Measurements from ENCODE around the gene SUSD6.
"Not testable (repeated sequence)": the region's sequence is repeated elsewhere in the genome, so short reads cannot be mapped to it uniquely, and the experiment has no call there.

The SUSD6 gene

DNA sequence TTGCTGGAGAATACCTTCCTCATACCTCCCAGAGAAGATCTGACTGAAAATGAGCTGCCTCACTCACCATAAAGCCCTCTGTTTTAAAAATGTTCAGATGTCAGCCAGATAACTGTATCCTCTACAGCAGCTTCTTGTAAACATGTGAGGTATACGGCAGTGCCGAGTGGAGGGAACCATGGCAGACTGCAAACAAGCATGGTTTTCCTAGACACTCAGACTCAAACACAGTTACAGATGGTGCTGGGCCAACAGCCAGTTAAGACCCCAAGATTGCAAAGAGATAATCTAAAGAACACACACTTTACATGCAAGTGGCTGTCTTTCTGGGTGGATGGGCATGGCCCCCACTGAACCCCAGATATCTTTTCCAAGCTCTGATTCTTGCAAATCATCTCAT lies 20.1 kb upstream of the SUSD6 start:
- no peak for DNase-seq (ENCODE audit: low read depth in 1 of 2, low spot score in 1 of 2)

DNA sequence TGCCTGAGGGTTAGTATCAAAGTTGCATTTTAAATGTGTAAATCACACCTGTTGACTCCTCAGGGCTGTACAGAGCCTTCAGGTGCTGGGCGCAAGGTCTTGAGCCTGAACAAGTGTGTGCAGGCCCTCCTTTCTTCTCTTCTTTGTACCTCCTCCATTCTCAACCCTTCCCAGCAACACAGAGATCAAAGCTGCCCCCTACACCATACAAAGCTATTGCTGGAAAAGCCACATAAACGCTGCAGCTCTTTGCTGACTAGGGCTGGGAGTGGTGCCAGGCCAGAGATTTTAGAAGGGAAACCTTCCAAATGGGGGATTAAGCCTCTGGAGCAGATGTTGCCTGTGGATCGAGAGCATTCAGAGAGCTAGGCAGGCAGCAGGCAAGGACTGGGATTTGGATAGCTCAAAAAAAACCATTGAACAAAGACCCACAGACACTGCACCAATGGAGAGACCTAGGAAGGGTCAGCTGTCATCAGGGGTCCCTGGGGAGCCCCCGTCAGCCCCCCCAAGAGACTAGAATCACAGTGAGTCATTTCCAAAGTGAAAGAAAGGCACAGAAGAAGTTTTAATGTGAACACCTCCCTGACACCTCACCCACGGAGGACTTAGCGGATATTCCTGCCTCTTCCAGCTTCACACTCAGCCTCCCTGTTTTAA lies 18.2 kb upstream of the SUSD6 start:
- DNase-seq (ENCODE audit: low read depth in 1 of 2, low spot score in 1 of 2): no peak

DNA sequence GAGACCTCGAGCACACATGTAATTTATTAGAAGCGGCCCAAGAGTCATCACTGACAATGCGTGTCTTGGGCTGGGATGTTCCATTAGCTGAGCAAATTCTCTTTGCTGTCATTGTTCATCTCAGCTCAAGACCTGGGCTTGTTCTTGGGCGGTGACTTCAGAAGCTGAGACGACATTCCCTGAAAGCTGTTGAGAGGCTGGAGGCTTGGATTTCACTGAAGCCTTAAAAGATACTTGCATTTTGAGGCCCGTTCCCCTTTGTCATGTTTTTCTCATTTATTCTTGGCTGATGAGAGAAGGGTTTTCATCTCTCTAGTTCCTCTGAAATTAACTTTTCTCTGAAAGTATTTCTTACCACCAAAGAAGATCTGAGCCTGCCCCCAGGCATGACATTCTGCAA lies 16.6 kb upstream of the SUSD6 start:
- no peak for DNase-seq (ENCODE audit: low read depth in 1 of 2, low spot score in 1 of 2)

DNA sequence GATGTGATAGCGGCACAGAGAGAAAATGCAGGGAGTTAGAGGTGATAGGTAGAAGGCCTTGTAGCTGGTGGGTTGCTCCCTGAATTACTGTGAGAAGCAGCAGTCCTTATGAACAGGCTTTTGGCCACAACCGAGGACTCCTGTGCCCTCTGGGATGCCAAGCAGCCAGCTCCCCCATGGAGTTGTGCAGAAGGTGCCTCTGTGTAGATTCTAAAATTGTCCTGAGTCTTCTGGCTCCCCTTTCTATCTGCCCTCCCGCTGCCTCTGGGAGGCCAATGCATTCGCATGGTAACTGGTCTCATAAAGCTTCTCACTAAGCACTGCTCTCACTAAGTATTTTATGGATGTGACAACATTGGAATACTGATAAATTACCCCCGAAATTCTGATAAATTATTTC lies 16.1 kb upstream of the SUSD6 start:
- DNase-seq (ENCODE audit: low read depth in 1 of 2, low spot score in 1 of 2): no peak

DNA sequence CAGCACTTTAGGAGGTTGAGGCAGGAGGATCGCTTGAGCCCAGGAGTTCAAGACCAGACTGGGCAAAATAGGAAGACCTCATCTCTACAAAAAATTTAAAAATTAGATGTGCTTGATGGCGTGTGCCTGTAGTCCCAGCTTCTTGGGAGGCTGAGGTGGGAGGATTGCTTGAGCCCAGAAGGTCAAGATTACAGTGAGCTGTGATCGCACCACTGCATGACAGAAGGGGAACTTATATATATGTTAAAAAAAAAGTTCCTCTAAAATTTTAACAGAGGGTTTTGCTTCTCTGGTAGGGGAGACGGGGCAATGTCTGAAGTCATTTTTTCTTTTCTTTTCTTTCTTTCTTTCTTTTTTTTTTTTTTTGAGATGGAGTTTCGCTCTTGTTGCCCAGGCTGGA lies 12.0 kb upstream of the SUSD6 start:
- DNase-seq (ENCODE audit: low read depth in 1 of 2, low spot score in 1 of 2): not testable (repeated sequence)

DNA sequence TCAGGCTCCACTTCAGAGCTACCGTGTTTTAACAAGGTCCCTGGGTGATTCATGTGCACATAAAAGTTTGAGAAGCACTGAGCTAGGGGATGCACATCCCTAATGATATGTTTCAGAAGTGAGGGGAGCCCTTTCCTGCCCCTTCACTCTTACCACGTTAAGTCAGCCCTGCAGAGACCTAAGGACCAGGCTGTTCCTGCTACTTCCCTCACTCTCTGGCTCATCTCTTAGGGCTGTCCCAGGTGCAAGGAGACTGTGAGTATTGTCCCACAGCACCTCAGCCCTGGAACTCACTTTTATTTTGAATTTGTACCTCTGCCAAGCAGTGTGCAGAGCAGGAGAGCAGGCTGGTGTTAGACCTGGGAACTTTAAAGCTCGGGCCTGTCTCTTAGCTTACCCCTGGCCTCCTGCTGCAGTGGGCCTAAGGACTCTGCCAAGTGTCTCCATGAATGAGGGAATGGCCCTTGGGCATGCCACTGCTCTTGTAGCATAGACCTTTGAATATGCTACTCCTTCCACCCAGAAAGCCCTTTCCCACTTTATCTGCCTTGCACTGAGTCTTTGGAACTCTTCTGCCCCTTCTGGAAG lies 11.0 kb upstream of the SUSD6 start:
- DNase-seq (ENCODE audit: low read depth in 1 of 2, low spot score in 1 of 2): no peak

DNA sequence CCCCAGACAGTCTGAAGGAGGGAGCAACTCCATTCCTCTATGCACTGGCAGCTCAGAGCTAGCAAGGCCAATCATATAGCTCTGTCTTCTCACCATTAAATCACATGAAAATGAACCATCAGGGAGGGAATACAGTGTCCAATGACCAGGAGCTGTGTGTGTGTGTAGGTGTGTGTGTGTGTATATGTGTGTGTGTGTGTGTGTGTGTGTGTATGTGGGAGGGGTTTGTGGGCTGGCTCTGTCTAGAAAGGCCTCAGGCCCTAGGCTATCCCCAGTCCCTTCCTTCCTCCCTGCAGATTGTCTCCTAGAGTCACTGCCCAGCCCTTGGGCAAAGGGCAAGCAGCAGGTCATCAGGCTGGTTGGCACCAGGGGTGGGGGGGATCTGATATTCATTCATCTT lies 5.7 kb upstream of the SUSD6 start:
- no peak for DNase-seq (ENCODE audit: low read depth in 1 of 2, low spot score in 1 of 2)

DNA sequence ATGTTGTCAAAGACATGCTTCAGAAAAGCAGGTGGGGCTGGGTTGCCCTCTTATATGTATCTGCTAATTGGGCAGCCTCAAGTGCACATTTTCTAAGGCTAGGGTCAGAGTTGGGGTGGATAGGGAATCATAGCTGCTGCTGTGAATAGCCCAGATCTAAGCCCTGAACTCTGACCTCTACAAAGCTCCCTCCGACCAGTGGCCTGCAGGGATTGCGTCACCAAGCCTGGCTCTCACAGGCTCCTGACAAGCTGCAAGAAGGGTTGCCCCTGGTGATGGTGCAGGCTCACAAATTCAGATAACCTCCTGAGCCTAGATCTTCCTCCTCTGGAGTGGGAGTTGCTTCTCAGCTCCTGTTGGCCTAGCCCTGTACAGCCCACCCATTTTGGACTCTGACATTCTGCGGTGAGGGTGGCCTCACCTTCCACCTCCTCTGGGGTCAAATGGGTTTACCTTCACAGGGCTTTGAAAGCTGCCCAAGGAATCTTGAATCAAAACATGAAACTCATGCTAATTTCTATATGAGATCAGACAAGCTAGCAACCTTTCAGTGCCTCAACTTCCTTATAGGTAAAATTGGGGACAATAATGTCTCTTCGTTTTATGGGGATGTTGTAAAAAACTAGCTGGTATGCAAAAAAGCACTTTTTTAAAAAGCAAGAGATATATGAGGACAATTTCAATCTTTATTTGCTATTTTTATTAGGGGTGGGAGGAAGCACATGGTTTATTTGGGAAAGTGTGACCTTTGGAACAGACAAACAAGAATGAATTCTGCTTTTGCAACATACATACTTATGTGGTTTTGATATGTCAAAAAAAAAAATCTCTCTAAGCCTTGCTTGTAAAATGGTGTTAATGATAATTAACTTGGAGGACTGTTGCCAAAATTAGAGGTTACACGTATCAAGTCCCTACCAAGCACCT lies 4.9 kb upstream of the SUSD6 start:
- no peak for DNase-seq (ENCODE audit: low read depth in 1 of 2, low spot score in 1 of 2)

DNA sequence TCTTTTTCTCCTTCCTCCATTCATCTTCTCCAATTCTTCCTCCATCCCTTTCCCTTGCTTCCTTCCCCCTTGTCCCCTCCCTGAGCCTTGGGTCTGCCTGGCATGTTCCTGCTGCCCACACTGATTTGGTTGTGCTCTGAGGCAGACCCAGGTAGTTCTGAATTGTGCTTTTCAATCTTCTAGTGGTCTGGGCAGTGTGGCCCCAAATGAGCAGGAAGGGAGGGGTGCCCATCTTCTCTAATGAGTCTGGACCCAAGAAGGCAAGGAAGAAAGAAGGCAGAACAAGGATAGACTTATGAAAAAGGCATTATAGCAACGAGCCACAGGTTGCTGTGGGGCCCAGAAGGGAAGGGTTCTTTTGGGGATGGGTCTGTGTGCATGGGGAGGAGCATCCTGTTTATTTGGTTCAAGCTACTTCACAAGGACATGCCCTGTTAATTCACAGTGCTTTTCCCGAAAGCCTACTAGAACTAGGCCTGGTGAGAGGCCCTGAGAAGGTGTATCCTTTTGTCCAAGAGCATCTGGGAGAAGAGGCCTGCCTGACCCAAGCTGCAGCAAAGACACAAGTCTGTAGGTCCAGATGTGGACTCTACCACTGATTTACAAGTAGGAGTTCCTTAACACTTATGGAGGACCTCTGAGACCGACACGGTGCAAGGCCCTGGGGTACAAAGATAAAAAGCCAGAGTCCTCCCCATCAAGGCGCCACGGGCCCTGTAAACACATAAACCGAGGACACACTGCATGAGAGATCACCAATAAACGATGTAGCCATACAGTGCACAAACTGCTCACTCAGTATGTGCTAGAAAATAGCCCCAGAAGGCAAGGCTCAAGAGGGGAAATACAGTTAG lies 1.1 kb upstream of the SUSD6 start:
- DNase-seq (ENCODE audit: low read depth in 1 of 2, low spot score in 1 of 2): no peak

DNA sequence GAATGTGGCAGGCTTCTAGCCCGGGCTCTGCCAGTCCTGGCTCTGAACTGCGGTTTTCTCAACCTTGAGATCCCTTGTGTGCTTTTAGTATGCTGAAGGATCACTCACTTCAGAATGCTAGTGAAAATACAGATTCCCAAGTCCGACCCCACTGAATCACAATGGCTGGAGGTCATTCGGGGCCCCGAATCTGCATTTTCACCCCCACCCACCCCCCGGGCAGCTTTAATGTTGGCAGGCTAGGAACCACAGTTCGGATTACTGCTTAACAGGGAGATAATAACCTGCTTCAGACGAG lies 573 bp upstream of the SUSD6 start:
- no peak for DNase-seq (ENCODE audit: low read depth in 1 of 2, low spot score in 1 of 2)

DNA sequence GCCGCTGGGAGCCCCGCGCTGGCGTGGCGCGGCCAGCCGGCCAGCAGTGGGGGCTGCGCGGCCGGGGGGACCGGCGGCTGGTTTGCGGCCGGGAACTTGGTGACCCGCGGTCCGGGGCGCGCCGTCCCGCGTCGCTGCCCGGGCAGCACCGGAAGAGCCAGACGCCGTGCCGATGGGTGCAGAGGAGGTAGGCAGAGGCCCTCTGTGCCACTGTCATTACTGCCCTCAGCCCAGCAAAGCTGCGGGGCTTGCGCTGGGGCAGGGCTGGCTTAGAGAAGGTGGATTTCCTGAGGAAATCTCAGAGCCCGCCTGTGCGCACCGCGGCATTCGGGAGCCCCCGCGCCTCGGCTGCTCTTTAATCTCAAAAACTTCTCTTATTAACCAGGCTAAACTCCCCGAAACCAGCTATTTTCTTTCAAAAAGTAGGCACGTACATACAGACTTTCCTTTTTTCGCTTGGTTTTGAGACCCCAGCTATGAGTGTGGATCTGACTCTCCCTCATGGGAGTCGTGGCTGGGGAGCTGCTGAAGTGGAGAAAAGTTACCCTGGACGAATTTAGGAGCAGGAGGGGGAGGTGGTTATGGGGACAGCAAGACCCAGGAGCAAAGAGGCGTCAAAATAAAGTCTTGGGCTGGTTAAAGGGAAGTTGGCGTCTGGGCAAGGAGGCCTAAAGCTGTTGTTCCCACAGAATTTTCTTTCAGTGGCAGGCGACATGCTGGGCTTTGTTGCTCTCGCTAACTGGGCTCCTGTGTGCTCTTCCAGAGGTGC lies 802 bp downstream of the SUSD6 start:
- DNase-seq (ENCODE audit: low read depth in 1 of 2, low spot score in 1 of 2): no peak

DNA sequence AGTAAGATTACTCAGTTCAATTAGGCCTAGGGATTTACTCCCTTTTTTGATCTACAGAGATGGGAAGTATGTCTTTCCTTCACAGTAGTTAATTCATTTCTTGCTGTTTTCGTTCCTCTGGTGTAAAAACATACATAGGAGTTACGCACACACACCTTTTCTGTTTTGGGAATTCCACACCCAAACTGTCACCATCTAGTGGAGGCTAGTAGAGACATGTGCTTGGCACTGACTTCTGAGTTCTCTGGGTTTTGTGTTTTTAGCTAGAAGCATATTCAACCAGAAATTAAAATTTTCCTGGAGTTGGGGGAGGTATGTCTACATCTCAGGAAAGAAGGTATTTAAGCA lies 1.4 kb downstream of the SUSD6 start:
- no peak for DNase-seq (ENCODE audit: low read depth in 1 of 2, low spot score in 1 of 2)

DNA sequence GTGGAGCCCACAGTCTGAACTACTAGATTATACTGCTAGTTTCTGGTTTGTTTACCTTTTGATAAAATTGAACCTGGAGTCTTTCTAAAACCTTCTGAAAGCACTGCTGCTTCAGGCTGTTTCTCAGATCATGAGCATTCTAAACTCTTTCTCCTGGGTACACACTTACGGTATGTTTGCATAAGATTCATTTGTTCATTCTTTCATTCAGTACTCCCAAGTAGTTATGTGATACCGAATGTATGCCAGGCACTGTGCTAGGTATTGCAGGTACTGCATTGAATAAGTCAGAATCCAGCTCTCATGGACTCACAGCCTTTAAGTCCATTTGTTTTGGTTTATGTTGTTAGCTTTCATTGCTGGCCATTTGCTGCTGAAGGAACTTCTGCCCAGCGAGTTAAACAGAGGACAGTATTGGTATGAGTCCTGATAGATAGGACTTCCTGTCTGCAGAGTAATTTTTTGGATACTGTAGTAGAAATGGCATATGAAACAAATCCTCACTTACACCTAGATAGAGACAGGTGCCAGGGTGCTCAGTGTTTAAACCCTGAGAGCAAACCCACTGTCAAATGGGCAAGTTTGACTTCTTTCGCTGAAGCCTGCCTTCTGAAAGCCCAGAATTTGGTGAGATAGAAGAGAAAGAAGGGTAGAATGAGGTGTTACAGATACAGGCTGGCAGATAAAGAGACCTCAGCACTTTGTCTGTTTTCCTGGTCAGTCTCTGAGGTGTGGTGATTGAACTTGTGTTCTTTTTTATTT lies 2.1 kb downstream of the SUSD6 start:
- no peak for DNase-seq (ENCODE audit: low read depth in 1 of 2, low spot score in 1 of 2)

DNA sequence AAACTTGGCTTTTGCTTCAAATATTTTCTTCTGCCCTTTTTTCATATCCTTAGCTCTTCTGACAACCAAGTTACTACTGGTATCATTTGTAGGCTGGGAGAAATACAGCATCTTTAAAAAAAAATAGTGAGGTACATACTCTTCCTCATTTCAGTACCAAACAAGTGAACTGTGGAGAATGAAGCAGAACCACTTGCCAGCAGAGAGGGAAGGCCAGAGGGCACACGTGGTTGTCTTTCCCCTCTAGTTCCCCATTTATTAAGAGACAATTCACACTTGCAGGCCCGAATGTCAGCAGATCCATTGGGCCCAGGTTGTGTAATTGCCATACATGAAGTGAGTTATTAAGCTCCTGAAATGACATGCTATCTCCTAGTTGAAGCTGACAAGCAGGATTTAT lies 3.2 kb downstream of the SUSD6 start:
- no peak for DNase-seq (ENCODE audit: low read depth in 1 of 2, low spot score in 1 of 2)

DNA sequence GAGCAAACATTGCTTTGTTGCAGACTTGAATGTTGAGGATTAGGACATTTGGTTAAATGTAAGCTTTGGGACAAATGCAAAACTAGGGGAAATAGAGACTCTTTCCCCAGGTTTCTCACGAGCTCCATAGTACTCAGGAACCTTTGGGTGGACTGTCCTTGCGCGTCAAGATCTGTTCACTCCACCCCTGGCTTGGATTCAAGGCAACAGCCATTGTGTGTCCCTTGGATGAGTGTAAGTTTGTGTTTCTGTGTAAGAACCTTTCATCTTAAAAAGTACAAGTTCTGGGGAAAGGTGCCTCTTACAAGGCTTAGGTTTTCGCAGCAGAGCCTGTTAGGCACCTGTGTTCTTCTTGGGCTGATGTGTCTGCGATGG lies 3.7 kb downstream of the SUSD6 start:
- no peak for DNase-seq (ENCODE audit: low read depth in 1 of 2, low spot score in 1 of 2)

DNA sequence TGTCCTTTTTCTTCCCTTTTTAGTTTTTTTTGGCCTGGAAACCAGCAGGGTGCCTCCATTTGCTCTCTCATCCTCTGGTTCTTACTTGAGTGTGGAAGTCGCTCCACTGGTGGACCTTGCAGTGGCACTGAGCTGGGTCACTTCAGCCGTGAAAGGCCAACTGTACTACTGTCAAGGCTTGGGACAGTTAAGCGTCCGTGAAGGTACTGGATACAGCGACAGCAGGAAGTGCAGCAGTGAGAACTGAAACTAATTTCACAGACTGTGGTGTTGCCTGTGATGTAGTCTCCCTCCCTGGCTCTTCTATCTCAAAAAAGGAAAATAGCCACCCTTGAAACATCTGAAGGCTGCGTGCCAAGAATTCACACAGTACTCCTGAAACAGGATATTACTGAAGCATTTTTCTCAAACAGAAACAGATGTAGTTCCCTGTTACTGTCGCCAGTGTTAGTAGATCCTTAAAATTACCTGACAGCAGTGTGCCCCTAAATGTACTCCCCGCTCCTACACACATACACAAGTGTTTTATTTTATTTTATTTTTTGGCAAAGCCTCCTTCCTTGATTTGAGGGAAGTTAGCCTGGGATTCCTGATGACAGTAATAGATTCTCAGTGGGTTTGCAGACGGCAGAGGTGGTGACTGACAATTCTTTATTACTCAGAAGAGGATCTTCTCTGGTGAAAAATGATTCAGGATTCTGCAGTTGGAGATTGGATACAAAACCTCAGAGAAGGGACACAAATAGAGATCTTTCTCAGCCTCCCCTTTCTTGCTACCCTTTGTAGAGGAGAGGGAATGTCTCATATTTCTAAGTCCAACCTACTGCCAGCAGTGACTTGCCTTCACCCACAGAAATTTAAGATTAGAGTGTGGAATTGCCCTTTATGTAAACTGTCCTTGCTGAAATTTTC lies 4.4 kb downstream of the SUSD6 start:
- DNase-seq (ENCODE audit: low read depth in 1 of 2, low spot score in 1 of 2): peak in 1 of 2 donors; percentile 39

DNA sequence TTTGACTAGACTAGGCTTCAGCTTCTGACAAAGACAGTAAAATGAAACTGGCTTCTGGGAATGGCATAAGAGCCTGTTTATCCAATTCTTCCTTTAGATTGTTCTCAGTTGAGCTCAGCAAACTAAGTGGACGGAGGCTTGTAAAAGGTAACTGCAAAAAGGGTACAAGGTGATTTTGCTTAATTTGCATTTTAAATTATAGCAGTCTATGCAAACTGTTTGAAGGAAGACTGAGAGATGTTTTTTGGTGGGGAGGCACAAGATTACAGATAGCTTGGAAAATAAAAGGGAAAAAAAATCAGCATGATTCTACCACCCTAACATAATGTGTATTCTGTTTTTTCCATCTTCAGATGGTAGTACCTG lies 5.0 kb downstream of the SUSD6 start:
- no peak for DNase-seq (ENCODE audit: low read depth in 1 of 2, low spot score in 1 of 2)

DNA sequence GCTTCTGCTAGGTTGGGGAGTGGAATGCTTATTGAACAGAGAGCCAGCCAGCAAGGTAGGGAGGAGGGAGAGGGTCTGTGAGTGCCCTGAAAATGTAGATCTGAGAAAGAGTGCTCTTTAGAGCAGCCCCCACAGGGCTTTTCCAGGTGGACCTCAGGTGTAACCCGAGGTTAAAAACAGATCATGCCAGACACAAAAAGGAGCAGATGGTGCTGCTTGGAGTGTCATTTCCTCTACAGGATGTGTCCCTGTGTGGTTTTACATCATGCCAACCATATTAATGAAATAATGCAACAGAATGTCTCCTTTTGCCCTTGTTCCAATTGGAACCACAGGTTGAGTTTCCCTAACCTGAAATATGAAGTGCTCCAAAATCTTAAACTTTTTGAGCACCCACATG lies 6.4 kb downstream of the SUSD6 start:
- DNase-seq (ENCODE audit: low read depth in 1 of 2, low spot score in 1 of 2): no peak

DNA sequence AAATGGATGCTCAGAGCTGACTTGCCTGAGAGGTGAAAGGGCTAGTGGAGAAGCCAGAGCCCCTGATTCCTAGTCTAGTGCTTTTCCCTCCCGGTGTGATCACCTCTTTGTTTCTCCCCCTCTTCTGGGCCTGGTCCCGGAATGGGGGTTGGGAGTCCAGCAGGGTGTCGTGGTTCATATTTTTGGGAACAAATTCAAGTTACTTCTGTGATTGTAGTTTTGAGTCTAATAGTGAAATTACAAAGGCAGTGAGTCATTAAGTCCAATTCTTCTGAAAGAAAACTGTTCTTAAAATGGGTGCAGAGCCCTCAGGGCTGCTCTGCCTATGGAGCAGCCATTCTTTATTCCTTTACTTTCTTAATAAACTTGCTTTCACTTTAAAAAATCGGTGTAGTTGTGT lies 7.6 kb downstream of the SUSD6 start:
- DNase-seq (ENCODE audit: low read depth in 1 of 2, low spot score in 1 of 2): no peak

Data from activated CD4-positive, alpha-beta T cell treated with anti-CD3 and anti-CD28 coated beads, Interleukin-2, amount 50 U/mL, for 24 hours (primary cell).